Hepatocyte (in vitro differentiated cells): ENCODE data around the gene GPC5.

Experiments used
- CTCF ChIP-seq: fragments of 200-600 bp; sonication (generic); IDR thresholded peaks from 2 replicates; pipeline ENCODE4 v1.5.1; 2016; ENCODE audit warnings: antibody characterized with exemption, mild to moderate bottlenecking; ENCODE audit not compliant: poor library complexity
- EZH2 ChIP-seq: fragments of 200-600 bp; sonication (generic); IDR thresholded peaks from 2 replicates; pipeline ENCODE4 v1.6.1; 2016; ENCODE audit warnings: antibody characterized with exemption, mild to moderate bottlenecking, borderline replicate concordance

GRCh38 chr13:92553470-92554114, 1155.2 kb downstream of the GPC5 start:
- TF ChIP-seq CTCF (no peak), EZH2 (no peak)
